ENCODE results near the gene EFCAB6.

The EFCAB6 gene

DNA sequence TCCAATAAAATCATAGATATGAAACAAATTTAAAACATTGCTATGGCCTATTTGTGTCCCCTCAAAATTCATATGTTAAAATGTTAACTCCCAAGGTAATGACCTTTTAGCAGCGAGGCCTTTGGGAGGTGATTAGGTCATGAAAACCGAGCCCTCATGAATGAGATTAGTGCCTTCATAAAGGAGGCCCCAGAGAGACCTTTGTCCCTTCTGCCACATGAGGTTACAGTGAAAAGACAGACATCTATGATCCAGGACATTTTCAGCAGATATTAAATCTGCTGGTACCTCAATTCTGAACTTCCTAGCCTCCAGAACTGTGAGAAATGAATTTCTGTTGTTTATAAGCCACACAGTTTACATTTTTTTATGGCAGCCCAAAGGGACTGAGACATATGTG, 228.6 kb downstream of the EFCAB6 start:
- DNase-seq (ENCODE audit: low spot score) = no peak

DNA sequence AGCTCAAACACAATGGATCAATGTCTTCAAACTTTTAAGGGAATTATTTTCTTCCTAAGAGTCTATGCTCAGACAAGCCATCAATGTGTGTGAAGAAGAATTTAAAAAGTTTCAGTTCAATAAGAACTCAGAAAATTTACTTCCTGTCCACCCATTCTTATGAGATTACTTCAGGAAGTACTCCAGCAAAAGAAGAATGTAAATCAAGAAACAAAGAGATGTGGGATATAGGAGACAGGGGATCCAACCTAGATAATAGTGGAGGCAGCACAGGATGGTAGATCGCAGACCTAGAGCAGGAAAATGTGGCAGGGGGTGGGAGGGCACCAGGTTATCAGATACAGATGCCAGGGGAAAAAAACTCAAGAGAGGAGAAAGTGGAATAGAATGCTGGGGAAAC, 229.7 kb downstream of the EFCAB6 start:
- DNase-seq (ENCODE audit: low spot score) = no peak

DNA sequence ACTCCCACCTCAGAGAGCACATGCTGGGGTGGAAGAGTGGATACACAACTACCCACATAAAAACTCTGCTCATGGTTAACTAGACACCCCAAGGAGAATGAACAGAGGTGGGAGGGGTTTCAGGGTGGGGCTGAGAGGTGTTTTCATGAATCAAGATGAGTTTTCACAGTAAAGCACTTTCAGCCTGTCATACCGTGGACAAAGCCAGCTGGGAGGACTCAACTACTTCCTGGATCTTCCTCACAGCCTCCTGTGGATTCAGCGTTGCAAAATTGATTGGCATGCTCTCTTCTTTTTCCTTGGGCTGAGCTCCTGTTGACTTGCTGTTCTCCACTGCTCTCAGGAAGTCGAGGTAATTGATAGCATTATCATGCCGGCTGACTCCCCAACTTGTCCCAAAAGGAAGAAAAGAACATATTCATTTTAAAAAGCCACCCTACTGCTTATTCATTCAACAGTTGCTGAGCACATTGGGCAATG, 231.8 kb downstream of the EFCAB6 start:
- no peak for DNase-seq (ENCODE audit: low spot score)

- no peak for DNase-seq (ENCODE audit: low spot score)
Observed at GRCh38 chr22:43574738-43575137, 237.4 kb downstream of the EFCAB6 start.

- DNase-seq (ENCODE audit: low spot score) = no peak
Observed at GRCh38 chr22:43572710-43573109, 239.4 kb downstream of the EFCAB6 start.

DNA sequence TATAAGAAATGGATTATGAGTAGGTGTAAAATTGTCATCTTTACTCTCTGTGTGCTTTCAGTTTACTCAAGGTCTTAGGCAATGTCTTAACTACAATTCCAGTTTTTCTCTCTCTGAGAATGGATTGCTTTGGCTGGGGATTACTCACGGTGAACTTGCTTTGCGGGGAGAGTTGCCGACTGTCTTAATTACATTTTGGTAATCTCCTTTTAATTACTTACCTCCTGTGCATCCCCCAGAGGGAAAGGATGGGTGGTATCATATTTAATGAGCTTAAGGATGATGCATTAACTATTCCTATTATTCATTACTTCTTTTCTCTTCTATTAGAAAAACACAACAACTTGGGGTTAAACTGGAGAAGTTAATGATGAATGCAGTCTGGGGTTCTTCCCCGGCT, 240.9 kb downstream of the EFCAB6 start:
- DNase-seq (ENCODE audit: low spot score) = no peak

GRCh38 chr22:43570531-43571165, 241.5 kb downstream of the EFCAB6 start:
- no peak for DNase-seq (ENCODE audit: low spot score)

GRCh38 chr22:43569111-43569510, 243.0 kb downstream of the EFCAB6 start:
- no peak for DNase-seq (ENCODE audit: low spot score)

DNA sequence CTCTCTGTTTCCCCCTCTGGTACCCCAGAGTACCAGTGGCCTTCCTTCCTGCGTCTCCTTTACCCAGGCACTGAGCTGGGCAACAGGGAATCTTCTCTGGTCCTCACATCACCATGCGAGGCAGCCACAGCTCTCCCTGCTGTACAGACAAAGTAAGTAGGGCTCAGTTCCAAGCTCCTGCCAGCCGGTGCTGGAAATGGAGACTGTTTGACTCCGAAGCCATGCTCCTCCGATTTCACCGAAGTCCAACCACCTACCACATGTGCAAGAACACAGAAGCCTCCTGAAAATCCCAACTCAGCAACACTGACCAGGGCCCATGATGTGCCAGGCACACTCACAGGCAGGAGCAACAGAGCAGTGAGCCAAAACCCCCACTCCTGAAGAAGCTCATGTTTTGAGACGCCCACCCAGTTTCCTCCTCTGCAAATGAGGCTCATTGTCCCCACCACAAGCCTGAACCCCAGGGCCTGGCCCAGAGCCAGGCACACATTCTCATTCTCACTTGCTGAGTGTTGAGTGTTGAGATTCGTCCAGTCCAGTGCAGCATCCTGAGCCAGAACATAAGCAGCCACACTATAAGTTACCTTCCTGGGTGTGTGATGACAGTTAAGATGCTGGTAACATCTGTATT, 244.3 kb downstream of the EFCAB6 start:
- DNase-seq (ENCODE audit: low spot score) = no peak

DNA sequence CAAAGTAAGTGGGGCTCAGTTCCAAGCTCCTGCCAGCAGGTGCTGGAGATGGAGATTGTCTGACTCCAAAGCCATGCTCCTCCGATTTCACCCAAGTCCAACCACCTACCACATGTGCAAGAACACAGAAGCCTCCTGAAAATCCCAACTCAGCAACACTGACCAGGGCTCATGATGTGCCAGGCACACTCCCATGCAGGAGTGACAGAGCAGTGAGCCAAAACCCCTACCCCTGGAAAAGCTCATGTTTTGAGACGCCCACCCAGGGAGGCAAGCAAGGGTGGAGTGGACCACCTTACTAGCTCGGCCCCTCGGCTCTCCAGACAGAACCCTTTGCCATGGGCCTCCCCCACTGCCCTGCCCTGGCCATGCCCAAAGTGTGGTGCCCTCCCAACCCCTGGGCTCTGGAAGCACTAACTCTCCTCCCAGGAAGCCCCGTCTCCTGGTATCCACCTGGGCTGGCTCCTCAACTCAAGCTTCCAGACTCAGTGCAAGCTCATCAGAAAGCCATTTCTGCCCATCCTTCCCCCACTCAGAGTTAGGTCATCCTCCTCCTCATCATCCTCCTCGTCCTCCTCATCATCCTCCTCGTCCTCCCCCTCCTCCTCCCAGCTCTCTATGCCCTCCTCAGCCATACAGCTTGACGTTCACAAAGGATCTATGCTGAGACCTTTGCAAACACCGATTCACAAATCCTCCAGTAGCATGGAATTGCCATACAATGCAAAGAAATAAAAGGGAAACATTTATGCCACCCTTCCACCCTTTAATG, 245.4 kb downstream of the EFCAB6 start:
- no peak for DNase-seq (ENCODE audit: low spot score)

- no peak for DNase-seq (ENCODE audit: low spot score)
Observed at GRCh38 chr22:43566021-43566420, 246.1 kb downstream of the EFCAB6 start.

DNA sequence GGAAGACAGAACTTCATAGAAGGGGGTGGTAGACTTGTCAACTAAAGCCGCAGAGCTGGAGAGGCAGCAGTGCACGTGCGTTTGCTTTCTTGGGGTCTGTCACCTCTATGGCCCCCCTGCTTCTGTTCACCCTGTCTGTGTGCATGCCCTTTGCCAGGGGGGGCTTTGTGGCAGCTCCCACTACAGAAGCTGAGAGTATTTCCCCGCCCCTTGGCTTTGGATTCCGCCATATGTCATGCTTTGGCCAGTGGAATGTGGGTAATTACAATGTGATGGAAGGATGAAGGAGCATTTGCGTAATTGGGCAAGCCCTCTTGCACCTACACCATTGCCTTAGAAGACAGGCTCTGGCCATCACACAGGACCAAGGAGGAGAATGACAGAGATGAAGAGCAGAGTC, 247.2 kb downstream of the EFCAB6 start:
- DNase-seq (ENCODE audit: low spot score) = no peak

DNA sequence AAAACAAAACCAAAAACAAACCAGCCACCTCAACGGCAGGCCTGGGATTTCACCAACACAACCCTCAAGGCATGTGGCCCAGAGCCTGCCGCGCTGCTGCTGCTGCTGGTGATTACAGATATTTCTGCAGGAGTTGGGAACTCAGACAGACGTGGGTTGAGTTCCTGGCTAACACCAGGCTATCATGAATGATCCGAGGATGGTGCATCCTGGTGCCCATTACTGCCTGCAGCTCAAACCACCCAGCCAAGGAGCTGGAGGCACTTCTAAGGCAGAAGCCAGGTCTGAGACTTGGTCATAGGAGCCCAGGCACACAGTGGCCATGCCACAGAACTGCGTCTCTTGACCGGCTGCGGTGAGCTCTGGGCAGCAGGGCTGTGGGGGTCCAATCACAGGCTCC, 248.5 kb downstream of the EFCAB6 start:
- no peak for DNase-seq (ENCODE audit: low spot score)

DNA sequence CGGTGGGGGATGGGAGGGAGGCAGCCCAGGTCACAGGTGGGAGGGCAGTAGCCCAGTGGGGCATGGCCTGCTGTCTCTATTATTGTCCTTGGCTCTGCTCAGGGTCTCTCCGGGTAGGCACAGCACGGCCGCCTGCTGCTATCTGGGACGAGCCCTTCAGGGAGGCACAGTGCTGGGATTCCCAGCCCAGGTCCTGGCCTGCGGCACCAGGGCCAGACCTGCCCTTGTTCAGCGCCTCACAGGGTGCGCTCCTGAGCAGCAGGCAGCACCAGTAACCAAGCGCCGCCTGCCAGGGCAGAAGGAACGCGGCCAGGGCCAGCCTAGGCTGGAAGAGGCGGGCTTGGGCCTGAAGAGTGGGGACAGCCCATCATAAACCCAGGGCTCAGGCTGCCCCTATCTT, 249.3 kb downstream of the EFCAB6 start:
- DNase-seq (ENCODE audit: low spot score) = no peak

GRCh38 chr22:43561415-43562178, 250.5 kb downstream of the EFCAB6 start:
- DNase-seq (ENCODE audit: low spot score) = no peak

DNA sequence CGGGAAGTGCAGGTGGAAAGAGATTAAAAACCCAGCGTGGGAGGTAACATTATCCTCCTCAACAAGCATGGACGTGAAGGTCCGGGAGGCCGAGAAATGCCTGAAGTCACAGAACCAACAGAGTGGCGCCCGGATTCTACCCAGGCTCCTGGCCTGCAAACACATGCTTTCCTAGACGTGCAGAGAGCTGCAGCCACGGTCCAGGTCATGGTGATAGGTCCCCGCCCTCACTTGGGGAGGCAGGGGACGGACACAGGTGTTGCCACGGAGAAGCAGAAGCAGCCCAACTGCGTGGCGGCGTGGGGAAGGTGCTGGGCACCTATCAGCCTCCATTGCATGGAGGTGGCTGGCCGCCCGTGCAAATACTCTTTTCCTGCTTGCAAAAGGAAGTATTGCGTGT, 251.5 kb downstream of the EFCAB6 start:
- DNase-seq (ENCODE audit: low spot score) = no peak

GRCh38 chr22:43555561-43556515, 256.3 kb downstream of the EFCAB6 start:
- no peak for DNase-seq (ENCODE audit: low spot score)

- no peak for DNase-seq (ENCODE audit: low spot score)
Observed at GRCh38 chr22:43554694-43555365, 257.3 kb downstream of the EFCAB6 start.

DNA sequence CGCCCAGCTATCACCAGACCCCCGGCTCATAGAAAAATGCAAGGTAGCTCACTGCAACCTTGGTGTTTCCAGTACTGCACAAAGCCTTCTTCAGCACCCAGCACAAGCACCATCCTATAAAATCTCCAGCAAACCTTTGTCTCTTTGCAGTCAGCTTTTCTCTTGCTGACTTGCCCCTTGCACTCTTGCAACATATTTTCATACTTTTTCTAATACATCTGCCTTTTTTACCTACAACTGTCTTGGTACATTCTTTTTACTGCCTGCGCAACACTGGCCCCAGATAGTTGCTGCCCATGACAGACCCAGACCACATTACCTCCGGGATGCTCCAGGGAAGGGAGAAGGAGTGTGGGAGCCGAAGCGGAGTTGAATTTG, 257.9 kb downstream of the EFCAB6 start:
- DNase-seq (ENCODE audit: low spot score) = no peak

- no peak for DNase-seq (ENCODE audit: low spot score)
Observed at GRCh38 chr22:43553451-43554258, 258.4 kb downstream of the EFCAB6 start.
